HepG2 (cell line): Measurements from ENCODE around the gene EIF3L. TPM values are rescaled to one million over a fixed set of nuclear protein-coding genes. Genes with fewer than 3 reads are reported as not detected.

Experiments used
- ATAC-seq: fragments of 200-7000 bp; cut with Tn5 transposase; 3 replicates; pipeline ENCODE4 v1.9.1; 2020; ENCODE audit warnings: mild to moderate bottlenecking, moderate library complexity
- BruUV-seq: library from RNA; stranded (reverse); fragments of 400-500 nt; replicated peaks from 2 replicates; lab custom pipeline; 2021; lab: Mats Ljungman, UMichigan
- CTCF ChIA-PET: fragments of 300-600 bp; formaldehyde crosslinking; extraction: SDS; loops from one replicate; lab custom pipeline; 2021; ENCODE audit warnings: low total read pairs, inconsistent platforms, low intra/inter-chr PET ratio; lab: Yijun Ruan, JAX
- POLR2A ChIA-PET: fragments of 350-600 bp; sonication (Branson Sonifier 250); formaldehyde crosslinking; loops from one replicate; lab custom pipeline; 2020; ENCODE audit warnings: antibody characterized with exemption, inconsistent platforms; lab: Yijun Ruan, JAX
- DNase-seq: peaks from one replicate; pipeline ENCODE4 v3.0.0-alpha.2; 2015; ENCODE audit warnings: low spot score
- FAIRE-seq: peaks from 3 replicates; lab custom pipeline; 2011; peaks lifted over from hg19 to GRCh38; lab: Jason Lieb, UNC
- H2AFZ ChIP-seq: one replicate; pipeline ENCODE4 v1.6.1; 2011; ENCODE audit warnings: low read length, inconsistent platforms
- H3K27ac ChIP-seq: fragments of 300-600 bp; 3 replicates; pipeline ENCODE4 v1.8.0; 2011; ENCODE audit warnings: mixed run types, mild to moderate bottlenecking, mixed read lengths, low read length, inconsistent platforms; ENCODE audit not compliant: insufficient read depth; ENCODE audit errors: extremely low read length
- H3K27me3 ChIP-seq, 2 experiments: fragments of 200-600 bp in 1 of 2; 2 replicates in 1 of 2; 3 replicates in 1 of 2; pipeline versions ENCODE4 v1.6.0 to v1.8.0; 2011; ENCODE audit warnings: low read length in 2 of 2, mild to moderate bottlenecking in 2 of 2, moderate library complexity in 2 of 2, inconsistent platforms in 1 of 2; ENCODE audit not compliant: insufficient read depth in 2 of 2, control insufficient read depth in 1 of 2
- H3K36me3 ChIP-seq, 2 experiments: fragments of 200-600 bp in 1 of 2; replicated peaks in 1 of 2; 2 replicates in 1 of 2; 3 replicates in 1 of 2; pipeline versions ENCODE4 v1.5.1 to v1.8.0; 2011; ENCODE audit warnings: low read length in 2 of 2, inconsistent platforms in 1 of 2; ENCODE audit not compliant: insufficient read depth in 2 of 2, control insufficient read depth in 1 of 2
- H3K4me1 ChIP-seq: 2 replicates; pipeline ENCODE4 v1.5.1; 2012; ENCODE audit warnings: low read length, inconsistent platforms; ENCODE audit not compliant: insufficient read depth
- H3K4me2 ChIP-seq: 2 replicates; pipeline ENCODE4 v1.6.0; 2011; ENCODE audit warnings: low read depth, low read length, inconsistent platforms
- H3K4me3 ChIP-seq, 3 experiments: fragments of 200-600 bp in 1 of 3; sonication (generic), shearing (Covaris generic) in 1 of 3; replicated peaks in 1 of 3; 2 replicates each; pipeline ENCODE4 v1.5.1; 2011 to 2016; ENCODE audit warnings: low read length in 3 of 3, inconsistent platforms in 2 of 3, low read depth in 2 of 3, mild to moderate bottlenecking in 2 of 3, control low read depth in 1 of 3, mixed read lengths in 1 of 3; ENCODE audit not compliant: insufficient read depth in 1 of 3
- H3K79me2 ChIP-seq: one replicate; pipeline ENCODE4 v1.6.1; 2011; ENCODE audit warnings: low read length, inconsistent platforms; ENCODE audit not compliant: insufficient read depth
- H3K9ac ChIP-seq: 2 replicates; pipeline ENCODE4 v1.6.0; 2011; ENCODE audit warnings: mild to moderate bottlenecking, low read depth, low read length, inconsistent platforms; ENCODE audit not compliant: insufficient read depth
- H3K9me3 ChIP-seq: 2 replicates; pipeline ENCODE4 v1.5.1; 2012; ENCODE audit warnings: mild to moderate bottlenecking, low read length
- H4K20me1 ChIP-seq: 2 replicates; pipeline ENCODE4 v1.6.0; 2011; ENCODE audit warnings: inconsistent platforms, mild to moderate bottlenecking, low read length, moderate library complexity; ENCODE audit not compliant: insufficient read depth
- CEBPG ChIP-seq: IDR thresholded peaks from 2 replicates; pipeline ENCODE4 v1.6.1; 2016
- HINFP ChIP-seq: sonication (generic); formaldehyde crosslinking; IDR thresholded peaks from 2 replicates; pipeline ENCODE4 v1.4.0; 2020; ENCODE audit warnings: low read depth, mild to moderate bottlenecking, missing genetic modification reagents
- NCOA2 ChIP-seq: sonication (generic); formaldehyde crosslinking; IDR thresholded peaks from 2 replicates; pipeline ENCODE4 v1.8.0; 2022; ENCODE audit warnings: inconsistent platforms
- NFYB ChIP-seq: sonication (generic); formaldehyde crosslinking; IDR thresholded peaks from 2 replicates; pipeline ENCODE4 v1.4.0; 2020; ENCODE audit warnings: missing genetic modification reagents
- SALL1 ChIP-seq: sonication (generic); formaldehyde crosslinking; IDR thresholded peaks from 2 replicates; pipeline ENCODE4 v1.8.0; 2022; ENCODE audit warnings: mild to moderate bottlenecking, missing genetic modification reagents
- SIX1 ChIP-seq: sonication (generic); formaldehyde crosslinking; IDR thresholded peaks from 2 replicates; pipeline ENCODE4 v1.4.0; 2020; ENCODE audit warnings: missing genetic modification reagents, borderline replicate concordance
- ZNF382 ChIP-seq: sonication (generic); formaldehyde crosslinking; IDR thresholded peaks from 2 replicates; pipeline ENCODE4 v1.5.0; 2020; ENCODE audit warnings: missing genetic modification reagents, mild to moderate bottlenecking, borderline replicate concordance
- ZNF768 ChIP-seq: sonication (generic); formaldehyde crosslinking; IDR thresholded peaks from 2 replicates; pipeline ENCODE4 v1.4.0; 2020; ENCODE audit warnings: missing genetic modification reagents
- ZNF879 ChIP-seq: sonication (generic); formaldehyde crosslinking; IDR thresholded peaks from 2 replicates; pipeline ENCODE4 v1.8.1; 2023; ENCODE audit warnings: missing genetic modification reagents
- WGBS: methylation state at CpG from one replicate; pipeline ENCODE4 v1.1.6; 2017; ENCODE audit warnings: low lambda C conversion rate; 5-methylcytosine and 5-hydroxymethylcytosine counted together
- in situ Hi-C: cut with HindIII; loops from 2 replicates; pipeline ENCODE4 v1.10.0; 2017; ENCODE audit warnings: low pct_unique_long_range_greater_than_20kb; ENCODE audit not compliant: extremely low pct_ligation_motif_present
- intact Hi-C: fragments of 100-400 bp; cut with micrococcal nuclease; formaldehyde crosslinking; loops from one replicate; pipeline ENCODE4 v1.10.0; 2022; ENCODE audit not compliant: unreplicated experiment
- polyA plus RNA-seq, 8 experiments: library from polyadenylated mRNA; depleted of rRNA in 3 of 8; stranded (reverse) in 7 of 8; unstranded in 1 of 8; fragments of >200 nt; fragmentation: Illumina TruSeq in 4 of 8; extraction: Trizol in 4 of 8; gene quantifications; 2 replicates each; pipeline versions ENCODE4 v1.2.1 to v1.2.3, GENCODE V29; 2011 to 2016; ENCODE audit warnings: low read depth in 4 of 8, missing spikeins in 1 of 8, mixed read lengths in 1 of 8; ENCODE audit not compliant: insufficient read depth in 1 of 8
- total RNA-seq, 5 experiments: library from RNA; depleted of rRNA; stranded (reverse); fragments of >200 nt; fragmentation: Illumina TruSeq; extraction: Trizol; gene quantifications; 2 replicates each; pipeline ENCODE4 v1.2.3, GENCODE V29; 2016; ENCODE audit warnings: low read depth in 1 of 5

Gene EIF3L
- total and polyA plus RNA-seq, 2 of the 13 experiments (the other 11 are each of a cell fraction or from before 2014, with no cell fraction given) = 514 to 793 TPM

GRCh38 chr22:37930270-37930951 lies 81.2 kb downstream of the EIF3L start (continued):
- TF ChIP-seq SALL1 = no peak

GRCh38 chr22:37930952-37931440 lies 81.8 kb downstream of the EIF3L start:
- Histone ChIP-seq H3K4me1 (peaks cover 13% of the 10 kb centered on the region), H3K9me3 (no peaks in the 10 kb centered on the region), H3K4me3 (no peak overlapping the region), H2AFZ (no peak overlapping the region), H3K79me2 (no peaks in the 10 kb centered on the region), H3K36me3 (peaks cover 20 to 25% of the 10 kb centered on the region in 2 experiments; a peak in 4 of 5 replicates), H3K9ac (no peak overlapping the region), H4K20me1 (no peaks in the 10 kb centered on the region), H3K27me3 (no peaks in the 10 kb centered on the region), H3K4me2 (no peak overlapping the region), H3K27ac (no peak overlapping the region)
- 84% methylated on average over 2 of the region's 2 CpGs for WGBS
- DNase-seq (no peak), FAIRE-seq (no peak), ATAC-seq (no peak)
- intact Hi-C loops = loop anchor here (1.0 to 5.0 kb wide), 2 partner anchors 25 to 36 kb away; partner anchors contain the start of gene MICALL1
- ChIA-PET CTCF (interaction anchor here (1.1 kb wide), 1 partner anchor 113 kb away, joined by 5 read pairs; no protein-coding TSS in a partner anchor), POLR2A (interaction anchor here (0.6 kb wide), 1 partner anchor 20 kb away, joined by 4 read pairs; no protein-coding TSS in a partner anchor)
- in situ Hi-C loops = loop anchor here (10.0 kb wide), 1 partner anchor 116 kb away; no protein-coding TSS in a partner anchor
- TF ChIP-seq ZNF879 (CRISPR knock-in tag) = no peak
- TF ChIP-seq ZNF768 (CRISPR knock-in tag) = peak; percentile 61; the same call in 1 of the 2 replicates
- TF ChIP-seq CEBPG (CRISPR knock-in tag) = no peak
- TF ChIP-seq NFYB (CRISPR knock-in tag) = no peak
- no peak for TF ChIP-seq ZNF382 (CRISPR knock-in tag)
- TF ChIP-seq HINFP (CRISPR knock-in tag) = no peak
- TF ChIP-seq SIX1 (CRISPR knock-in tag) = no peak
- no peak for TF ChIP-seq NCOA2 (CRISPR knock-in tag)
- BruUV-seq = no TSS peak
